HG03457 (cell line): Measurements from ENCODE around the gene PLN.

Experiments
- ATAC-seq: cut with Tn5 transposase; IDR thresholded peaks from one replicate; pipeline ENCODE4 v1.9.1; 2021; ENCODE audit warnings: moderate number of reproducible peaks; ENCODE audit not compliant: unreplicated experiment

The PLN gene

GRCh38 chr6:118548136-118548535, at the start of gene PLN:
Gene PLN (plus strand): TSS chr6:118548296. CDS start chr6:118558922, 10,626 bp downstream.
- no peak for ATAC-seq

GRCh38 chr6:118500130-118501015, 47.7 kb upstream of the PLN start:
- no peak for ATAC-seq

GRCh38 chr6:118501099-118501498, 47.0 kb upstream of the PLN start:
- no peak for ATAC-seq

- no peak for ATAC-seq
Measured at GRCh38 chr6:118501765-118502164, 46.3 kb upstream of the PLN start.

GRCh38 chr6:118502169-118502568, 45.9 kb upstream of the PLN start:
- ATAC-seq: no peak

- no peak for ATAC-seq
Measured at GRCh38 chr6:118504611-118505010, 43.5 kb upstream of the PLN start.

- ATAC-seq: no peak
Measured at GRCh38 chr6:118505656-118506055, 42.4 kb upstream of the PLN start.

GRCh38 chr6:118506071-118506638, 41.9 kb upstream of the PLN start:
- ATAC-seq: no peak

GRCh38 chr6:118507636-118508035, 40.5 kb upstream of the PLN start:
- no peak for ATAC-seq

- ATAC-seq: no peak
Measured at GRCh38 chr6:118509009-118509617, 39.0 kb upstream of the PLN start.

GRCh38 chr6:118511930-118512715, 36.0 kb upstream of the PLN start:
- ATAC-seq: peak; percentile 71

GRCh38 chr6:118514689-118515088, 33.4 kb upstream of the PLN start:
- no peak for ATAC-seq

- ATAC-seq: no peak
Measured at GRCh38 chr6:118522422-118522821, 25.7 kb upstream of the PLN start.

- ATAC-seq: no peak
Measured at GRCh38 chr6:118523216-118523615, 24.9 kb upstream of the PLN start.

- no peak for ATAC-seq
Measured at GRCh38 chr6:118524686-118525085, 23.4 kb upstream of the PLN start.

- ATAC-seq: no peak
Measured at GRCh38 chr6:118525913-118526780, 21.9 kb upstream of the PLN start.

- ATAC-seq: no peak
Measured at GRCh38 chr6:118528129-118528528, 20.0 kb upstream of the PLN start.

GRCh38 chr6:118529756-118530155, 18.3 kb upstream of the PLN start:
- ATAC-seq: no peak

GRCh38 chr6:118530942-118531341, 17.2 kb upstream of the PLN start:
- no peak for ATAC-seq

- ATAC-seq: no peak
Measured at GRCh38 chr6:118535176-118535844, 12.8 kb upstream of the PLN start.
